Activated gamma-delta T cell treated with Interleukin-2 at 50 U/mL for 16 hours (primary cell): ENCODE results near the gene SCRN1.
A peak's percentile ranks its signal among the peaks of the same experiment; 100 is the strongest.

Experiments used
- DNase-seq: peaks from one replicate; pipeline ENCODE4 v3.0.0-alpha.2; 2020

Gene SCRN1

GRCh38 chr7:29885626-29886025 lies 104.0 kb downstream of the SCRN1 start:
- DNase-seq: no peak

- no peak for DNase-seq
Measured at GRCh38 chr7:29884399-29885272, 105.0 kb downstream of the SCRN1 start.

GRCh38 chr7:29883462-29884398 lies 105.9 kb downstream of the SCRN1 start:
- DNase-seq: peak; percentile 5

- no peak for DNase-seq
Measured at GRCh38 chr7:29882481-29882880, 107.1 kb downstream of the SCRN1 start.

- DNase-seq: no peak
Measured at GRCh38 chr7:29881724-29882123, 107.9 kb downstream of the SCRN1 start.

- no peak for DNase-seq
Measured at GRCh38 chr7:29879609-29880008, 110.0 kb downstream of the SCRN1 start.

- peak; percentile 24 for DNase-seq
Measured at GRCh38 chr7:29878081-29878688, 111.4 kb downstream of the SCRN1 start.

GRCh38 chr7:29877196-29877595 lies 112.4 kb downstream of the SCRN1 start:
- DNase-seq: no peak

- DNase-seq: no peak
Measured at GRCh38 chr7:29875741-29876140, 113.9 kb downstream of the SCRN1 start.

- DNase-seq: no peak
Measured at GRCh38 chr7:29873644-29874294, 115.8 kb downstream of the SCRN1 start.

GRCh38 chr7:29871787-29872398 lies 117.7 kb downstream of the SCRN1 start:
- no peak for DNase-seq
